Activated T-helper 1 cell treated with anti-CD3 and anti-CD28 coated beads, Interleukin-12 subunit alpha, Interleukin-12 subunit beta, Interleukin-2, Interleukin-4 antibody, amounts not matched to agents 30 ng/mL and 10 ng/mL and 1 ng/mL, durations not matched to agents 14 hours and 24 hours and 36 hours (primary cell): ENCODE measurements around the gene SRCIN1. TPM values are rescaled to one million over a fixed set of nuclear protein-coding genes. Genes with fewer than 3 reads are reported as not detected.
A peak's percentile ranks its signal among the peaks of the same experiment; 100 is the strongest.
"Not testable (repeated sequence)": the region's sequence is repeated elsewhere in the genome, so short reads cannot be mapped to it uniquely, and the experiment has no call there.

ENCODE experiments used
- DNase-seq: peaks from one replicate; pipeline ENCODE4 v3.0.0; 2021; ENCODE audit warnings: low spot score
- H3K27ac Mint-ChIP-seq: one replicate; pipeline ENCODE4 v1.8.0; 2021; ENCODE audit warnings: mild to moderate bottlenecking, mixed read lengths
- H3K27me3 Mint-ChIP-seq: one replicate; pipeline ENCODE4 v1.8.0; 2022; ENCODE audit warnings: mild to moderate bottlenecking, moderate library complexity, mixed read lengths; ENCODE audit not compliant: insufficient read depth
- H3K36me3 Mint-ChIP-seq: one replicate; pipeline ENCODE4 v1.8.0; 2021; ENCODE audit warnings: low read depth, mixed read lengths
- H3K4me1 Mint-ChIP-seq: one replicate; pipeline ENCODE4 v1.8.0; 2021; ENCODE audit warnings: low read depth, mixed read lengths
- H3K4me3 Mint-ChIP-seq: one replicate; pipeline ENCODE4 v1.8.0; 2021; ENCODE audit warnings: mild to moderate bottlenecking, moderate library complexity, mixed read lengths
- H3K9me3 Mint-ChIP-seq: one replicate; pipeline ENCODE4 v1.8.0; 2021; ENCODE audit warnings: mixed read lengths
- intact Hi-C: fragments of 100-400 bp; cut with micrococcal nuclease; formaldehyde crosslinking; loops from one replicate; pipeline ENCODE4 v1.15.1; 2024
- total RNA-seq: library from RNA; stranded (reverse); gene quantifications from 2 replicates; pipeline ENCODE4 v1.2.3, GENCODE V29; 2022

The SRCIN1 gene
- total RNA-seq, 1 donor from 2014 or later: 0.44 TPM

- Mint-ChIP-seq H3K4me1 (peaks cover 6% of the 10 kb centered on the region), H3K4me3 (peak overlapping the region; percentile 79), H3K27ac (peak overlapping the region; percentile 84), H3K36me3 (peaks cover 1% of the 10 kb centered on the region), H3K9me3 (no peaks in the 10 kb centered on the region), H3K27me3 (peaks cover 39% of the 10 kb centered on the region)
- intact Hi-C loops: loop anchor here (1.0 kb wide), 1 partner anchor 17 kb away; no protein-coding TSS in a partner anchor
- DNase-seq: peak; percentile 63
Measured at GRCh38 chr17:38508954-38509771, 96.6 kb downstream of the SRCIN1 start.

- intact Hi-C loops: no loop called here
- Mint-ChIP-seq H3K4me1 (peaks cover 6% of the 10 kb centered on the region), H3K4me3 (no peak overlapping the region), H3K27ac (peak overlapping the region; percentile 37), H3K36me3 (peaks cover 1% of the 10 kb centered on the region), H3K27me3 (peaks cover 39% of the 10 kb centered on the region), H3K9me3 (no peaks in the 10 kb centered on the region)
- DNase-seq: no peak
Measured at GRCh38 chr17:38508570-38508950, 97.2 kb downstream of the SRCIN1 start.

- no peak for DNase-seq
- Mint-ChIP-seq H3K27ac (no peak overlapping the region), H3K36me3 (peaks cover 1% of the 10 kb centered on the region), H3K9me3 (no peaks in the 10 kb centered on the region), H3K27me3 (peaks cover 39% of the 10 kb centered on the region), H3K4me1 (peaks cover 6% of the 10 kb centered on the region), H3K4me3 (no peak overlapping the region)
- intact Hi-C loops: no loop called here
Measured at GRCh38 chr17:38507921-38508569, 97.7 kb downstream of the SRCIN1 start.

- no peak overlapping the region for H3K27ac Mint-ChIP-seq
- H3K9me3 Mint-ChIP-seq: no peaks in the 10 kb centered on the region
- H3K4me1 Mint-ChIP-seq: peaks cover 6% of the 10 kb centered on the region
- intact Hi-C loops: no loop called here
- peaks cover 38% of the 10 kb centered on the region for H3K27me3 Mint-ChIP-seq
- no peak for DNase-seq
- no peak overlapping the region for H3K4me3 Mint-ChIP-seq
- peaks cover 1% of the 10 kb centered on the region for H3K36me3 Mint-ChIP-seq
Measured at GRCh38 chr17:38507436-38507835, 98.3 kb downstream of the SRCIN1 start.

GRCh38 chr17:38504216-38504615, 101.5 kb downstream of the SRCIN1 start:
- H3K9me3 Mint-ChIP-seq: no peaks in the 10 kb centered on the region
- no peaks in the 10 kb centered on the region for H3K36me3 Mint-ChIP-seq
- H3K27me3 Mint-ChIP-seq: peaks cover 20% of the 10 kb centered on the region
- H3K4me3 Mint-ChIP-seq: no peak overlapping the region
- no peak for DNase-seq
- peaks cover under 1% of the 10 kb centered on the region for H3K4me1 Mint-ChIP-seq
- intact Hi-C loops: no loop called here
- H3K27ac Mint-ChIP-seq: no peak overlapping the region

- H3K4me3 Mint-ChIP-seq, H3K36me3 Mint-ChIP-seq, DNase-seq, H3K4me1 Mint-ChIP-seq, H3K27ac Mint-ChIP-seq, H3K9me3 Mint-ChIP-seq, intact Hi-C loops: not testable (repeated sequence)
- peaks cover 16% of the 10 kb centered on the region for H3K27me3 Mint-ChIP-seq
Measured at GRCh38 chr17:38503286-38503913, 102.4 kb downstream of the SRCIN1 start.

GRCh38 chr17:38501718-38502117, 104.0 kb downstream of the SRCIN1 start:
- H3K27me3 Mint-ChIP-seq, H3K4me3 Mint-ChIP-seq, intact Hi-C loops: not testable (repeated sequence)

GRCh38 chr17:38499230-38499629, 106.5 kb downstream of the SRCIN1 start:
- H3K4me3 Mint-ChIP-seq, H3K27me3 Mint-ChIP-seq, H3K9me3 Mint-ChIP-seq, H3K36me3 Mint-ChIP-seq, H3K4me1 Mint-ChIP-seq, H3K27ac Mint-ChIP-seq, intact Hi-C loops, DNase-seq: not testable (repeated sequence)

More at GRCh38 chr17:38501718-38502117, 104.0 kb downstream of the SRCIN1 start:
- H3K27ac Mint-ChIP-seq, H3K9me3 Mint-ChIP-seq, H3K4me1 Mint-ChIP-seq, H3K36me3 Mint-ChIP-seq, DNase-seq: not testable (repeated sequence)

GRCh38 chr17:38498353-38498752, 107.4 kb downstream of the SRCIN1 start:
- Mint-ChIP-seq H3K4me1 (no peaks in the 10 kb centered on the region), H3K27me3 (peaks cover 3% of the 10 kb centered on the region), H3K4me3 (no peak overlapping the region), H3K27ac (no peak overlapping the region), H3K36me3 (no peaks in the 10 kb centered on the region), H3K9me3 (peaks cover 4% of the 10 kb centered on the region)
- DNase-seq: no peak
- intact Hi-C loops: no loop called here

- DNase-seq, H3K27ac Mint-ChIP-seq, intact Hi-C loops, H3K4me1 Mint-ChIP-seq, H3K27me3 Mint-ChIP-seq, H3K9me3 Mint-ChIP-seq, H3K4me3 Mint-ChIP-seq, H3K36me3 Mint-ChIP-seq: not testable (repeated sequence)
Measured at GRCh38 chr17:38497656-38498055, 108.1 kb downstream of the SRCIN1 start.

- DNase-seq, intact Hi-C loops, H3K4me3 Mint-ChIP-seq, H3K4me1 Mint-ChIP-seq, H3K9me3 Mint-ChIP-seq, H3K36me3 Mint-ChIP-seq, H3K27ac Mint-ChIP-seq, H3K27me3 Mint-ChIP-seq: not testable (repeated sequence)
Measured at GRCh38 chr17:38494152-38494551, 111.6 kb downstream of the SRCIN1 start.

- intact Hi-C loops: loop anchor here (1.0 to 2.0 kb wide), 7 partner anchors 17 to 175 kb away; partner anchors contain the start of gene ARHGAP23
- not testable (repeated sequence) for H3K4me3 Mint-ChIP-seq, H3K36me3 Mint-ChIP-seq, H3K27me3 Mint-ChIP-seq, H3K9me3 Mint-ChIP-seq, H3K27ac Mint-ChIP-seq, H3K4me1 Mint-ChIP-seq
- peak; percentile 82 for DNase-seq
Measured at GRCh38 chr17:38492067-38493040, 113.4 kb downstream of the SRCIN1 start.
